GM20000 (cell line): Measurements from ENCODE around the gene UVRAG.

Source experiments
- DNase-seq: peaks from one replicate; pipeline ENCODE4 v3.0.0; 2012; ENCODE audit warnings: low spot score
- TF ChIP-seq, protein P1 (sequence below): IDR thresholded peaks from 2 replicates; pipeline ENCODE4 v1.5.1; 2012; ENCODE audit warnings: mild to moderate bottlenecking, control low read depth; ENCODE audit errors: extremely low read depth, missing control alignments

The UVRAG gene

DNA sequence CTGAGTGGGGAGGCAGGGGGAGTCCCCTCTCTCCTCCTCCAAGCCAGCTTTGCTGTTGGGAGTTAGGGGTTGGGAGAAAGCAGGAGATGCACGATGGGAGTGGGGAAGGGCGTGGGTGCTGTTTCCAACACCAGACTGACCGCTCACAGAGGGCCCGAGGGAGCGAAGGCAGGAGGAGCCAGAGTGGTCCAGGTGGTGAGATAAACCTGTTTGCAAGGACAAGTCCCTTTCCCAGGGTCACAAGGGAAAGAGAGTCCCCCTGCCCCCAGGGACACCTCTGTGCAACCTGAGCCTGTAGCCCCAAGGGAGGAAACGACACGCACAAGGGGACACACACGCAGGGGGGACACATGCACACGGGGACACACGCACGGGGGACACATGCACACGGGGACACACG lies 349.1 kb downstream of the UVRAG start:
- no peak for DNase-seq
- TF ChIP-seq, protein P1, sequence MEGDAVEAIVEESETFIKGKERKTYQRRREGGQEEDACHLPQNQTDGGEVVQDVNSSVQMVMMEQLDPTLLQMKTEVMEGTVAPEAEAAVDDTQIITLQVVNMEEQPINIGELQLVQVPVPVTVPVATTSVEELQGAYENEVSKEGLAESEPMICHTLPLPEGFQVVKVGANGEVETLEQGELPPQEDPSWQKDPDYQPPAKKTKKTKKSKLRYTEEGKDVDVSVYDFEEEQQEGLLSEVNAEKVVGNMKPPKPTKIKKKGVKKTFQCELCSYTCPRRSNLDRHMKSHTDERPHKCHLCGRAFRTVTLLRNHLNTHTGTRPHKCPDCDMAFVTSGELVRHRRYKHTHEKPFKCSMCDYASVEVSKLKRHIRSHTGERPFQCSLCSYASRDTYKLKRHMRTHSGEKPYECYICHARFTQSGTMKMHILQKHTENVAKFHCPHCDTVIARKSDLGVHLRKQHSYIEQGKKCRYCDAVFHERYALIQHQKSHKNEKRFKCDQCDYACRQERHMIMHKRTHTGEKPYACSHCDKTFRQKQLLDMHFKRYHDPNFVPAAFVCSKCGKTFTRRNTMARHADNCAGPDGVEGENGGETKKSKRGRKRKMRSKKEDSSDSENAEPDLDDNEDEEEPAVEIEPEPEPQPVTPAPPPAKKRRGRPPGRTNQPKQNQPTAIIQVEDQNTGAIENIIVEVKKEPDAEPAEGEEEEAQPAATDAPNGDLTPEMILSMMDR, result no peak

- TF ChIP-seq, protein P1, result no peak
- DNase-seq, result no peak
These were observed 350.1 kb downstream of the UVRAG start for GRCh38 chr11:76164861-76165751.

GRCh38 chr11:76166314-76166713 lies 351.3 kb downstream of the UVRAG start:
- DNase-seq, result no peak
- TF ChIP-seq, protein P1, result no peak

GRCh38 chr11:76167590-76167989 lies 352.6 kb downstream of the UVRAG start:
- TF ChIP-seq, protein P1, result no peak
- DNase-seq, result no peak

GRCh38 chr11:76169473-76169896 lies 354.5 kb downstream of the UVRAG start:
- TF ChIP-seq, protein P1, result no peak
- DNase-seq, result no peak

- DNase-seq, result no peak
These were observed 355.5 kb downstream of the UVRAG start for GRCh38 chr11:76170468-76170867.

DNA sequence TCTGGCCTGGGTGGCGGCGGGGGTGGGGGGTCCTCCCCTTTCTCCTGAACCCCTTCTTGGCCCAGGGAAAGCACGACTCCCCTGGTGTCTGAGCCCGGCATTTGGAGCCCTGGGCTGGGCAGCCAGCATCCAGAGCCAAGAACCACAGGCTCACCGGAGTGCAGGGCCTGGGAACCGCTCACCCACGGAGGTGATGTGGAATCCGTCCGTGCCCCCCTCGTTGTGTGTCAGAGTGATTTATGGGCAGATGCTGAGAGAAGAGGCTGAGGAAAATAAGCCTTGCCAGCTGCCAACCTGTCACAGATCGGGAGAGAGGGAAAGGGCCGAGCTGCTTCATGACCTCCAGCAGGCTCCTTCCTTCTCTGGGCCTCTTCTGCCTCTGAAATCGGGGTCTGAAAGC lies 357.6 kb downstream of the UVRAG start:
- TF ChIP-seq, protein P1, result no peak
- DNase-seq, result no peak

More at GRCh38 chr11:76170468-76170867, 355.5 kb downstream of the UVRAG start:
- TF ChIP-seq, protein P1, result no peak
